Coronary artery (tissue), 2 donors: Measurements from ENCODE around the gene TUBGCP5.
"Not testable (repeated sequence)": the region's sequence is repeated elsewhere in the genome, so short reads cannot be mapped to it uniquely, and the experiment has no call there.

Experiments
- DNase-seq: peaks from one replicate; pipeline ENCODE4 v3.0.0-alpha.2; 2017; ENCODE audit warnings: low spot score
- H3K27ac ChIP-seq, 2 donors: fragments of 200-600 bp; sonication (generic); one replicate each; pipeline ENCODE4 v1.5.1; 2016 to 2019
- H3K4me3 ChIP-seq: fragments of 200-600 bp; sonication (generic); 2 replicates; pipeline ENCODE4 v1.5.1; 2016; ENCODE audit warnings: mild to moderate bottlenecking, moderate library complexity
- CTCF ChIP-seq: fragments of 200-600 bp; sonication (generic); IDR thresholded peaks from one replicate; pipeline ENCODE4 v1.5.1; 2019; ENCODE audit warnings: antibody characterized with exemption

TUBGCP5 gene

GRCh38 chr15:23039143-23039916 lies at the start of gene TUBGCP5:
TUBGCP5 (minus strand) TSS chr15:23039569; CDS start chr15:23039543, 26 bp downstream.
- TF ChIP-seq CTCF = no peak
- DNase-seq = peak; percentile 97
- Histone ChIP-seq H3K27ac (peak within 1 kb of the TSS; percentile 35 to 89), H3K4me3 (peak within 1 kb of the TSS; percentile 98)

- Histone ChIP-seq H3K27ac (no peak overlapping the region), H3K4me3 (no peak overlapping the region)
- TF ChIP-seq CTCF = no peak
- DNase-seq = no peak
Observed at GRCh38 chr15:23083115-23083514, 43.7 kb upstream of the TUBGCP5 start.

- not testable (repeated sequence) for H3K27ac ChIP-seq, DNase-seq, H3K4me3 ChIP-seq
Observed at GRCh38 chr15:23081996-23082737, 42.8 kb upstream of the TUBGCP5 start.

- DNase-seq = no peak
- Histone ChIP-seq H3K4me3 (no peak overlapping the region), H3K27ac (no peak overlapping the region)
- TF ChIP-seq CTCF = no peak
Observed at GRCh38 chr15:23081271-23081670, 41.9 kb upstream of the TUBGCP5 start.

GRCh38 chr15:23079766-23080165 lies 40.4 kb upstream of the TUBGCP5 start:
- no peak for TF ChIP-seq CTCF
- no peak for DNase-seq
- H3K27ac ChIP-seq = no peak overlapping the region
- H3K4me3 ChIP-seq = no peak overlapping the region

- no peak for TF ChIP-seq CTCF
- Histone ChIP-seq H3K4me3 (no peak overlapping the region), H3K27ac (no peak overlapping the region)
- DNase-seq = no peak
Observed at GRCh38 chr15:23075927-23076326, 36.6 kb upstream of the TUBGCP5 start.

GRCh38 chr15:23074684-23075083 lies 35.3 kb upstream of the TUBGCP5 start:
- Histone ChIP-seq H3K4me3 (no peak overlapping the region), H3K27ac (no peak overlapping the region)
- no peak for TF ChIP-seq CTCF
- no peak for DNase-seq
